Measurements from ENCODE around the gene ZC3H12A. TPM values are rescaled to one million over a fixed set of nuclear protein-coding genes. Genes with fewer than 3 reads are reported as not detected.

ZC3H12A gene
- total RNA-seq, 6 donors from 2014 or later: 17.6 to 55.5 (median 26.2) TPM

DNA sequence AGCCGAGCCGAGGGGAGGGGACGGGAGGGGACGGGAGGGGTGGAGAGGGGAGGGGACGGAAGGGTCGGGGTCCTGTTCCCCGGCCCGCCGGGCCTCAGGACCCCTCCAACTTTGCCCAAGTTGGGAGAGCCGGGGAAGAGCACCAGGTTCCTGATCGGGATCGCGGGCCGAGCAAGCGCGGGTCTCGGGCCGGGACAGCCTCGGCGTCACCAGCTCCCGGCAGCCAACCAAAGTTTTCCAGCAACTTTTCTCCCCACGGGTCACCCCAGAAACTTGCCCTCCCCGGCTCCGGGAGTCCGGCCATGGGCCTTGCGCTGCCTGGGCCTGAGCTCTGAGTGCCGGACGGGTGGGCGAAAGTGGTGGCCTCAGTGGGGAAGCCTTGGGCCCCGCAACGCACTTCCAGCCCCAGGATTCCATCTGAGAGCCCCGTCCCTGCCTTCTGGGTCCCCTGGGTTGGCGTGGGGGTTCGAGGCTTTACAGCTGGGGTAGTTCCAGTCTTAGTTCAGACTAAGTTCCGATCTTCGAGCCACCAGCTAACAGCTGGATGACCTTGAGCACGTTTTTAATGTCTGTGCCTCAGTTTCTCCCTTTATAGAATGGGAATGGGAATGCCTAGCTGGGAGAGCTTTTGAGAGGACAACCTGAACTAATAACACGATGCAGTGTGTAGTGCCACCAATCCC lies 458 bp downstream of the ZC3H12A start:
- no peak for TF ChIP-seq POLR2A (IDR thresholded peaks at IDR 0.05)
- Histone ChIP-seq H3K27me3 (no peaks in the 10 kb centered on the region), H3K27ac (peak overlapping the region; percentile 96 to 99 (median 96)), H3K4me1 (peaks cover 74 to 88% (median 81%) of the 10 kb centered on the region in 4 donors), H3K36me3 (peaks cover 0 to 37% (median 12%) of the 10 kb centered on the region in 4 donors), H3K9me3 (no peaks in the 10 kb centered on the region), H3K4me3 (peak overlapping the region; percentile 75 to 92 (median 84))
- ATAC-seq (ENCODE audit: low FRiP score in 2 of 2) (peak in 1 of 2 donors; percentile 3), DNase-seq (no peak)
- 0 to 3% methylated on average over 1 to 15 of the region's 38 CpGs for WGBS, 2 donors

DNA sequence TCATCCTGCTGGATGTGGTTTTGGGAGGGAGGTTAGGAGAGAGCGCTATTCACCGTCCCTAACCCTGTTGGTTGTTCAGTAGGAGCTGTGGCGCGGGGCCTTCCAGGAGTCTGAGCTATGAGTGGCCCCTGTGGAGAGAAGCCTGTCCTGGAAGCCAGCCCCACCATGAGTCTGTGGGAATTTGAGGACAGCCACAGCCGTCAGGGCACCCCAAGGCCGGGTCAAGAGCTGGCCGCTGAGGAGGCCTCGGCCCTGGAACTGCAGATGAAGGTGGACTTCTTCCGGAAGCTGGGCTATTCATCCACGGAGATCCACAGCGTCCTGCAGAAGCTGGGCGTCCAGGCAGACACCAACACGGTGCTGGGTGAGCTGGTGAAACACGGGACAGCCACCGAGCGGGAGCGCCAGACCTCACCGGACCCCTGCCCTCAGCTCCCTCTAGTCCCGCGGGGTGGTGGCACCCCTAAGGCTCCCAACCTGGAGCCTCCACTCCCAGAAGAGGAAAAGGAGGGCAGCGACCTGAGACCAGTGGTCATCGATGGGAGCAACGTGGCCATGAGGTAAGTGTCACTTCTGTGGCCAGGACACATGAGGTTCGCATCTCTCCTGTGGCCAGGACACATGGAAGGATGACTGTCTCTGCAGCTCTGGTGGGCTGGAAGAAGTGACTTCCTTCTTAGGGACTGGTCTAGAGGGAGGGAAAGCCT lies 1.2 kb downstream of the ZC3H12A start:
- no peak for ATAC-seq (ENCODE audit: low FRiP score in 2 of 2)
- H3K4me1 ChIP-seq: peaks cover 81 to 91% (median 88%) of the 10 kb centered on the region in 4 donors

DNA sequence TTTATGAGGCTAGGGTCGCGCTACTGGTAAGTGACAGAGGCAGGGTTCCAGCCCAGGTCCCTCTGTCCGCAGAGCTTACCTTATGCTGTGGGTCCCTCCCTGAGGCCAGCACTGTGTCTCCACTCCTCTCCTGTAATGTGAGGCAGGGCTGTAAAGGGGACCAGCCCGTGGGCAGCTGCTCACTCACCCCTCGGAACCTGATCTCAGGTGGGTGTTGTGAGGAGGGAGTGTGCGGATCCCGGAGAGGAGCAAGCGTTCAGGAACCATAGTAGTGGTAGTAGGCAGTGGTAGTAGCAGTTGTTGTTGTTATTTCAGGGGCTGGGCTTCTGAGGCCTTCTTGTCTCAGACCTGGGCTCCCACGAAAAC lies 1.7 kb downstream of the ZC3H12A start:
- DNase-seq: no peak
- TF ChIP-seq POLR2A (IDR thresholded peaks at IDR 0.05): no peak
- no peak for TF ChIP-seq POLR2AphosphoS5 (IDR thresholded peaks at IDR 0.05)
- TF ChIP-seq, protein P1, sequence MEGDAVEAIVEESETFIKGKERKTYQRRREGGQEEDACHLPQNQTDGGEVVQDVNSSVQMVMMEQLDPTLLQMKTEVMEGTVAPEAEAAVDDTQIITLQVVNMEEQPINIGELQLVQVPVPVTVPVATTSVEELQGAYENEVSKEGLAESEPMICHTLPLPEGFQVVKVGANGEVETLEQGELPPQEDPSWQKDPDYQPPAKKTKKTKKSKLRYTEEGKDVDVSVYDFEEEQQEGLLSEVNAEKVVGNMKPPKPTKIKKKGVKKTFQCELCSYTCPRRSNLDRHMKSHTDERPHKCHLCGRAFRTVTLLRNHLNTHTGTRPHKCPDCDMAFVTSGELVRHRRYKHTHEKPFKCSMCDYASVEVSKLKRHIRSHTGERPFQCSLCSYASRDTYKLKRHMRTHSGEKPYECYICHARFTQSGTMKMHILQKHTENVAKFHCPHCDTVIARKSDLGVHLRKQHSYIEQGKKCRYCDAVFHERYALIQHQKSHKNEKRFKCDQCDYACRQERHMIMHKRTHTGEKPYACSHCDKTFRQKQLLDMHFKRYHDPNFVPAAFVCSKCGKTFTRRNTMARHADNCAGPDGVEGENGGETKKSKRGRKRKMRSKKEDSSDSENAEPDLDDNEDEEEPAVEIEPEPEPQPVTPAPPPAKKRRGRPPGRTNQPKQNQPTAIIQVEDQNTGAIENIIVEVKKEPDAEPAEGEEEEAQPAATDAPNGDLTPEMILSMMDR (IDR thresholded peaks at IDR 0.05): no peak
- no peak for TF ChIP-seq EP300 (IDR thresholded peaks at IDR 0.05)
- 42 to 66% methylated on average over 9 of the region's 9 CpGs for WGBS, 2 donors
- H3K9me3 ChIP-seq: no peaks in the 10 kb centered on the region
- peaks cover 7 to 49% (median 24%) of the 10 kb centered on the region in 4 donors for H3K36me3 ChIP-seq
- H3K27ac ChIP-seq: peak overlapping the region; percentile 96 to 99 (median 96)
- no peak for ATAC-seq (ENCODE audit: low FRiP score in 2 of 2)
- no peaks in the 10 kb centered on the region for H3K27me3 ChIP-seq
- peaks cover 82 to 92% (median 89%) of the 10 kb centered on the region in 4 donors for H3K4me1 ChIP-seq
- peak overlapping the region; percentile 75 to 92 (median 84) for H3K4me3 ChIP-seq

More for the DNA sequence above, 1.2 kb downstream of the ZC3H12A start:
- TF ChIP-seq EP300 (IDR thresholded peaks at IDR 0.05) (no peak), POLR2A (IDR thresholded peaks at IDR 0.05) (peak in 1 of 4 donors; percentile 14), POLR2AphosphoS5 (IDR thresholded peaks at IDR 0.05) (no peak)
- TF ChIP-seq, protein P1 (IDR thresholded peaks at IDR 0.05): no peak
- Histone ChIP-seq H3K27ac (peak overlapping the region; percentile 96 to 99 (median 96)), H3K27me3 (no peaks in the 10 kb centered on the region), H3K4me3 (peak overlapping the region; percentile 75 to 92 (median 84)), H3K9me3 (no peaks in the 10 kb centered on the region), H3K36me3 (peaks cover 2 to 44% (median 19%) of the 10 kb centered on the region in 4 donors)
- WGBS, 2 donors: 67 to 80% methylated on average over 1 to 23 of the region's 24 CpGs
- peak; percentile 30 to 67 for DNase-seq

DNA sequence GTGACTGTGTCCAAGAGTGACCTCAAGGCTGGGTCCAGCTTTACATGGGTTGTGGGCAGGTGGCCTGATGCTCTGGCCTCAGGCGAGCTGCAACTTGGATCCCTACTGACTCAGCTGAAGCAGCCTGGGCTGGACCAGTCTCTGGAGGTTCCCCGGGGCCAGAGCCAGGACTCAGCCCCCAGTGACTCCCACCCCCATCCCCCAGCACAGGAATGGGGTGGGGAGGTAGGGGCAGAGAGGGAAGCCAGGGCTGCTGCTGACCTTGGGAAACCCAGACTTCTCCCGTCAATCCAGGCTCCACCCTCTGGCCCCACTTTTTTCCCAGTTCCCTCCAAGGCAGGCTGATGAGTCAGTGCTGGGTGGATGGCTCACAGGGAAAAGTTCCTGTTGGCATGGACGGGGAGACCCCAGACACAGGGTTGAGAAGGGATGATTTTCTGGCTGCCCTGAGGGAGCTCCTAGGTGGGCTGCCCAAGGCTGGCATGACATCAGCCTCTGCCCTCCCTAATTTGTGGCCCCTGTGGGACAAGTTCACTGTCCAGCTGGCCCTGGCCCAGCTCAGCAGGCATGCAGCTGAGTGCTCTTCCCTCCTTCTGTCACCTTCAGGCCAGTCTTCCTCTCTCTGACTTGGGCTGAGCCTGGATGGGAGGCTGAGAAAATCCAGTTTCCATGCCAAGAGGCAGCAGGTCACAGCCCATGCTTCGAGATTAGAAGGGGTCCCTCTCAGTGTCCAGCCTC lies 2.2 kb downstream of the ZC3H12A start:
- WGBS, 2 donors: 17 to 19% methylated on average over 4 to 5 of the region's 5 CpGs
- Histone ChIP-seq H3K27ac (peak overlapping the region; percentile 96 to 99 (median 96)), H3K4me3 (peak overlapping the region; percentile 75 to 92 (median 84)), H3K36me3 (peaks cover 8 to 55% (median 30%) of the 10 kb centered on the region in 4 donors), H3K4me1 (peaks cover 76 to 91% (median 88%) of the 10 kb centered on the region in 4 donors), H3K27me3 (no peaks in the 10 kb centered on the region), H3K9me3 (no peaks in the 10 kb centered on the region)
- DNase-seq: peak in 1 of 2 donors; percentile 83
- TF ChIP-seq POLR2A (IDR thresholded peaks at IDR 0.05): peak in 1 of 4 donors; percentile 35
- TF ChIP-seq EP300 (IDR thresholded peaks at IDR 0.05): peak in 1 of 4 donors; percentile 57
- TF ChIP-seq, protein P1 (IDR thresholded peaks at IDR 0.05): no peak
- peak; percentile 55 to 78 for TF ChIP-seq POLR2AphosphoS5 (IDR thresholded peaks at IDR 0.05)
- ATAC-seq (ENCODE audit: low FRiP score in 2 of 2): peak in 1 of 2 donors; percentile 49
